Measurements from ENCODE around the gene RTKN.
"Not testable (repeated sequence)": the region's sequence is repeated elsewhere in the genome, so short reads cannot be mapped to it uniquely, and the experiment has no call there.

- not testable (repeated sequence) for TF ChIP-seq MAFF (IDR thresholded peaks at IDR 0.05; ENCODE audit: low read length); ZNF124 (CRISPR knock-in tag; IDR thresholded peaks at IDR 0.05); CTCF (IDR thresholded peaks at IDR 0.05 in 2 of 3, conservative IDR thresholded peaks at IDR 0.05 in 1 of 3; ENCODE audit: insufficient read depth in 2 of 3, low read depth in 1 of 3, low read length in 3 of 3); CBX2 (IDR thresholded peaks at IDR 0.05; ENCODE audit: insufficient read depth, low read length, poor library complexity, severe bottlenecking); MED1 (CRISPR knock-in tag; IDR thresholded peaks at IDR 0.05; ENCODE audit: borderline replicate concordance); EGR1 (conservative IDR thresholded peaks at IDR 0.05)
Observed at GRCh38 chr2:74460187-74460586, 18.4 kb upstream of the RTKN start.

Data from K562 (cell line).